ENCODE data around the gene PMFBP1. TPM values are rescaled to one million over a fixed set of nuclear protein-coding genes. Genes with fewer than 3 reads are reported as not detected.

PMFBP1 gene
- total RNA-seq, 1 donor, result 0.31 TPM

- H3K4me3 ChIP-seq (ENCODE audit: low read length), result no peak overlapping the region
- H3K9me3 ChIP-seq (ENCODE audit: low read depth, low read length), result no peaks in the 10 kb centered on the region
- no peaks in the 10 kb centered on the region for H3K27me3 ChIP-seq (ENCODE audit: insufficient read depth, low read length)
- H3K4me1 ChIP-seq (ENCODE audit: insufficient read depth, low read length), result peaks cover 19% of the 10 kb centered on the region
Observed at GRCh38 chr16:72128701-72129100, 43.3 kb downstream of the PMFBP1 start.

DNA sequence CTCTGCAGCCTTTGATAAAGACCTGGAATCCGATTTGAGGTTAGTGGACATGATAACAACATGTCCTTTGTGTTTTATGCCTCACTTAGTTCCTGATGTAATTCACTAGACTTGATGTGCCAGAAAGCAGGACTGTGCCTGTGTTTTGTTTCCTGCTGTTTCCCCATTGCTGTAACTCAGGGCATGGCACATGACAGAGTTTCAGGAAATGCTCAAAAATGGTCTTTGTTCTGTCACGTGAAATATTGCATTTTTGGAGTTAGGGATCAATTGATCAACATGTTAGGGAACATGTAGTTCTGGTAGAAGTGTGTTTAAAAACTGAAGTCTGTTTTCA lies 45.6 kb downstream of the PMFBP1 start:
- H3K9me3 ChIP-seq (ENCODE audit: low read depth, low read length), result no peaks in the 10 kb centered on the region
- peaks cover 19% of the 10 kb centered on the region for H3K4me1 ChIP-seq (ENCODE audit: insufficient read depth, low read length)
- H3K27me3 ChIP-seq (ENCODE audit: insufficient read depth, low read length), result no peaks in the 10 kb centered on the region
- no peak overlapping the region for H3K4me3 ChIP-seq (ENCODE audit: low read length)

DNA sequence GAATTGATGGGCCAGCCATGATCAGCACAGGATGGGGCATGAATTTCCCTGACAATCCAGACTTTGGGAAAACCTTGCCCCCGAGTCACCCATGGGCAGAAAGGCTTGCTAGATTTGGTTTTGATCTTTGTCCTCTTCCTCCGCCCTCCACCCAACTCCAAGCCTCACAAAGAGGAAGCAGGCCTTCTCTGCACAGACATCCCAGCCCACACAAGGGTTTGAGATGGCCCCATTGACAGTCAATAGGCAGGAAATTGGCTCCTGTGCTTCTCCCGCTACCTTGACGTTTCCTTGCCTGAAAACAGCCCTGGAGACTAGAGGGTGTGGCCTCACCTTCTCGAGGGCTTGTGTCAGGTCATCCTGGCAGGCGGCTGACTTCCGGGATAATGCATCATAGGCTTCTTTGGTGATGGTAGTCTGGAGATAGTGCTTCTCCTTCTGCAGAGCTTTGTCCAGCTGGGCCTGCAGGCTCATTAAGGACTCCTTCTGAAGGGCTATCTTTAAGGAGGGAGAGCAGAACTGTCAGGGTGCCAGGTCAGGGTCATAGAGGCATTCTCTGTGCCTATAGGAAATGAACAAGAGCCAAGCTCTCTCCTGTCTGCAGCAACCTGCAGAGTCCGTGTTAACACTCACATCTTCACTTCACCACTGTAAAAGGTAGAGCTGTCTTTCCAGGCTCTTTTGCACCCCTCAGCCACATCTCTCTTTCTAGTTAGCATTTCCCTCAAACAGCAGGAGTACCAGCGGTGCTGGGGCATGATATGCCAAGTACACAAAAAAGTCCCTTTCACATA lies 46.1 kb downstream of the PMFBP1 start:
- H3K4me1 ChIP-seq (ENCODE audit: insufficient read depth, low read length), result peaks cover 19% of the 10 kb centered on the region
- H3K9me3 ChIP-seq (ENCODE audit: low read depth, low read length), result no peaks in the 10 kb centered on the region
- no peak overlapping the region for H3K4me3 ChIP-seq (ENCODE audit: low read length)
- H3K27me3 ChIP-seq (ENCODE audit: insufficient read depth, low read length), result no peaks in the 10 kb centered on the region

DNA sequence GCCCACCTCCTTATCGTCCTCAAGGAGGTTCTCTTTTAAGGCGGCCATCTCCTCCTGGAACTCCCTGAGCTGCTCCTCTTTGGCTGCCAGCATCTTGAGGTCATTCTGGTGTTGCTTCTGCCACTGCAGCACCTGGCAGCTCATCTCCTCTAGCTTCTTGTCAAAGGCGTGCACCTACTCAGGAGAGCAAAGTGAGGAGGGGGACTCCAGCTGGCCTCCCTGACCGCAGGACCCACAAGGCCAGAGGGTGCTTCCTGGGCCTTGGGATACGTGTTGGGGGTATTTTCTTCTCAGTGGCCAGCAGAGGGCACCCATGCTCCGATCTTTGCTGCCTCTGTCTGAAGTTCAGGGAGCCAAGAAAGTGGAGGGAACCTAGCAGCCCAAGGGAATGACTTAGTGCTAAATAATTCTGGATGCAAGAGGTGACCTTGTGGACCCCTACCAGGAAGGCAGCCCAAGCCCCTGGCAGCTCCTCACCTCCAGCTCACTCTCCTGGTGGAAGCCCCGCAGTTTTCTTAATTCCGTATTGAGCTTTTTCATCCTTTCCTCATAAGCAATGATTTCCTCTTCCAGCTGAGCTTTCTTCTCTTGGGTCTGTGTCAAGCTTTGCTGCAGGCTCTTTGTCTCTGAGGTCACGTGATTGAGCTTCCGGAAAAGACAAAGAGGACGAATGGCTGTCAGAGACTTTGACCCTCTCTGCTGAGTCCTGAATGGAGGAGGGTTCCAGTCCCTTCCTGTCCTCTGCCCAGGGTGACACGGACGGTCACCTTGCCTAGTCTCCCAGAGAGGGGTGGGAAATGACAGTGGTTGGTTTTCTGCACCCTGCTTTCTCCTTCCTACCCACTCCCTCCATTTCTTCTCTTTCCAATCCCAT lies 47.0 kb downstream of the PMFBP1 start:
- peaks cover 19% of the 10 kb centered on the region for H3K4me1 ChIP-seq (ENCODE audit: insufficient read depth, low read length)
- H3K4me3 ChIP-seq (ENCODE audit: low read length), result no peak overlapping the region
- H3K27me3 ChIP-seq (ENCODE audit: insufficient read depth, low read length), result no peaks in the 10 kb centered on the region
- no peaks in the 10 kb centered on the region for H3K9me3 ChIP-seq (ENCODE audit: low read depth, low read length)

DNA sequence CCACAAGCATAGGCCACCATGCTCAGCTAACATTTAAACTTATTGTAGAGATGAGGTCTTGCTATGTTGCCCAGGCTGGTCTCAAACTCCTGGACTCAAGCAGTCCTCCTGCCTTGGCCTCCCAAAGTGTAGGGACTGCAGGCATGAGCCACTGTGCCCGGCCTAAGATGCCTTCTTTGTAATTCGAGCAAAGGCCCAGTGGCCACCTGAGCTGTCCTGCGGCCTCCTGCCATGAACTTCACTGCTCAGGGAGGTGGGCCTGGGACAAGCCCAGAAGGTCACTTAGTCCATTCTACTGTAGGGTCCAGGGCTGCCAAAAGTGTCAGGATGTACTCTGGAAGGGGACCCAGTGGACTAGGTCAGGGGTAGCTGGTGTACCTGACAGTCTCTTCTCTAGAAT lies 47.8 kb downstream of the PMFBP1 start:
- no peaks in the 10 kb centered on the region for H3K27me3 ChIP-seq (ENCODE audit: insufficient read depth, low read length)

GRCh38 chr16:72123426-72123825 lies 48.5 kb downstream of the PMFBP1 start:
- Histone ChIP-seq H3K4me3 (ENCODE audit: low read length) (no peak overlapping the region), H3K27me3 (ENCODE audit: insufficient read depth, low read length) (no peaks in the 10 kb centered on the region), H3K4me1 (ENCODE audit: insufficient read depth, low read length) (peaks cover 19% of the 10 kb centered on the region), H3K9me3 (ENCODE audit: low read depth, low read length) (no peaks in the 10 kb centered on the region)

More for the DNA sequence above, 47.8 kb downstream of the PMFBP1 start:
- peaks cover 19% of the 10 kb centered on the region for H3K4me1 ChIP-seq (ENCODE audit: insufficient read depth, low read length)
- H3K9me3 ChIP-seq (ENCODE audit: low read depth, low read length), result no peaks in the 10 kb centered on the region
- H3K4me3 ChIP-seq (ENCODE audit: low read length), result no peak overlapping the region

GRCh38 chr16:72122916-72123315 lies 49.0 kb downstream of the PMFBP1 start:
- Histone ChIP-seq H3K4me3 (ENCODE audit: low read length) (no peak overlapping the region), H3K9me3 (ENCODE audit: low read depth, low read length) (no peaks in the 10 kb centered on the region), H3K4me1 (ENCODE audit: insufficient read depth, low read length) (peaks cover 19% of the 10 kb centered on the region), H3K27me3 (ENCODE audit: insufficient read depth, low read length) (no peaks in the 10 kb centered on the region)

DNA sequence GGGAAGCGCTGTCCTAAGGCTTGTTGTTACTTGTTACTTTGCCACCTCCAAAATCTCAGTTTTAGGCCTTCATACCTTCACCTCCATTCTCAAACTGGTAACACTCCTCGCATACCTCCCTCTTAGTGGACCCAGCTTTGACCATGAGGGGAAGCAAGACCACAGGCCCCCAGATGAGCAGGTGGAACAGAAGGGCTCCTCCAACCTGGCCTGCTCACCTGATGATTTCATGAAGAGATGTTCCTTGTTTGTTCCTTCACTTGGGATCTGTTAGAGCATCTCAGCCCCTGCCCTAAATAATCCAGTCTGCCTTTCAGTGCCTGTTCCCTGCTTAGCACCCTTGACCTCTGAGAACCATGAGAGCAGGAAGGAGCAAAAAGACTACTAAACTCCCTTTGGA lies 49.6 kb downstream of the PMFBP1 start:
- H3K4me1 ChIP-seq (ENCODE audit: insufficient read depth, low read length), result peaks cover 19% of the 10 kb centered on the region
- no peaks in the 10 kb centered on the region for H3K27me3 ChIP-seq (ENCODE audit: insufficient read depth, low read length)
- no peak overlapping the region for H3K4me3 ChIP-seq (ENCODE audit: low read length)
- no peaks in the 10 kb centered on the region for H3K9me3 ChIP-seq (ENCODE audit: low read depth, low read length)

DNA sequence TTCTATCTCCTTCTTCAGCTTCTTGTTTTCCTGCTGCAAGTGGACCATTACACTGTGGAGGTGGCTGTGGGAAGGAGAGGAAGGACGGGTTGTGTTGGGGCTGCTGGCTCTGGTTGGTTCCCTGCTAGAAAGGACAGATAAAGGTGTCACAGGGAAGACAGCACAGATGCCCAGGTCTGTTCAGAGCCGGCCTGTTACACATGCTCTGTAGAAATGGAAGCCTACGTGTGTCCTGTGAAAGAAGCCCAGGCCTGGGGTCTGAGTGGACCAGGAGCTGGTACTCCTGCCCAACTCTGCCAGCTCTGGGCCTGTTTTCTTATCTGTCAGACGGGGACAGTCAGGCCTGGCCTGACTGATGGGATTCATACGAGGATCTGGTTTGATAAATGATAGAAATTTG lies 51.9 kb downstream of the PMFBP1 start:
- peaks cover 3% of the 10 kb centered on the region for H3K4me1 ChIP-seq (ENCODE audit: insufficient read depth, low read length)
- H3K9me3 ChIP-seq (ENCODE audit: low read depth, low read length), result no peaks in the 10 kb centered on the region
- H3K27me3 ChIP-seq (ENCODE audit: insufficient read depth, low read length), result no peaks in the 10 kb centered on the region
- no peak overlapping the region for H3K4me3 ChIP-seq (ENCODE audit: low read length)

DNA sequence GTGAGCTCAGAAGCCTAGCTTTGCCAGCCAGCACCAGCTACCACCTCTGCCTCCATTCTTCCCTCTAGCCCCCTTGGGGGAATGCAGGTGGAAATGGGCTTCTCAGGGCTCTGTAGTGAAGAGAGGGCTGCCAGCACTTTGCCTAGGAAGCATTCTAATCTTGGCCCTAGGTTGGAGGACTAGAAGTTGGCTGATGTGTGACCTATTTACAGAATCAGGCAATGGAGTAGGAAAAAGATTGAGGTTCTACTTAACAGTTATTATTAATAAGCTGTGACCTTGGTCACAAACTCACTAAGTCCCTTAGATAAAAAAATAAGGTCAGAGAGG lies 58.4 kb downstream of the PMFBP1 start:
- no peaks in the 10 kb centered on the region for H3K27me3 ChIP-seq (ENCODE audit: insufficient read depth, low read length)
- H3K9me3 ChIP-seq (ENCODE audit: low read depth, low read length), result no peaks in the 10 kb centered on the region
- H3K4me3 ChIP-seq (ENCODE audit: low read length), result no peak overlapping the region
- no peaks in the 10 kb centered on the region for H3K4me1 ChIP-seq (ENCODE audit: insufficient read depth, low read length)

GRCh38 chr16:72112906-72113615 lies 58.9 kb downstream of the PMFBP1 start:
- Histone ChIP-seq H3K4me1 (ENCODE audit: insufficient read depth, low read length) (no peaks in the 10 kb centered on the region), H3K9me3 (ENCODE audit: low read depth, low read length) (no peaks in the 10 kb centered on the region), H3K4me3 (ENCODE audit: low read length) (no peak overlapping the region), H3K27me3 (ENCODE audit: insufficient read depth, low read length) (no peaks in the 10 kb centered on the region)

GRCh38 chr16:72112452-72112792 lies 59.5 kb downstream of the PMFBP1 start:
- Histone ChIP-seq H3K4me3 (ENCODE audit: low read length) (no peak overlapping the region), H3K4me1 (ENCODE audit: insufficient read depth, low read length) (no peaks in the 10 kb centered on the region), H3K9me3 (ENCODE audit: low read depth, low read length) (no peaks in the 10 kb centered on the region), H3K27me3 (ENCODE audit: insufficient read depth, low read length) (no peaks in the 10 kb centered on the region)

- no peak overlapping the region for H3K4me3 ChIP-seq (ENCODE audit: low read length)
Observed at GRCh38 chr16:72111657-72112451, 60.1 kb downstream of the PMFBP1 start.

GRCh38 chr16:72110662-72111615 lies 61.0 kb downstream of the PMFBP1 start:
- H3K9me3 ChIP-seq (ENCODE audit: low read depth, low read length), result no peaks in the 10 kb centered on the region
- no peak overlapping the region for H3K4me3 ChIP-seq (ENCODE audit: low read length)
- no peaks in the 10 kb centered on the region for H3K4me1 ChIP-seq (ENCODE audit: insufficient read depth, low read length)
- H3K27me3 ChIP-seq (ENCODE audit: insufficient read depth, low read length), result no peaks in the 10 kb centered on the region

More at GRCh38 chr16:72111657-72112451, 60.1 kb downstream of the PMFBP1 start:
- Histone ChIP-seq H3K4me1 (ENCODE audit: insufficient read depth, low read length) (no peaks in the 10 kb centered on the region), H3K9me3 (ENCODE audit: low read depth, low read length) (no peaks in the 10 kb centered on the region), H3K27me3 (ENCODE audit: insufficient read depth, low read length) (no peaks in the 10 kb centered on the region)
